GM19351 (cell line): ENCODE measurements around the gene CELA3B.
"Not testable (repeated sequence)": the region's sequence is repeated elsewhere in the genome, so short reads cannot be mapped to it uniquely, and the experiment has no call there.

Source experiments
- ATAC-seq: cut with Tn5 transposase; IDR thresholded peaks from one replicate; pipeline ENCODE4 v1.9.1; 2021; ENCODE audit warnings: mild to moderate bottlenecking, moderate library complexity; ENCODE audit not compliant: unreplicated experiment

Gene CELA3B

GRCh38 chr1:21974699-21975098 is 2.1 kb upstream of the CELA3B start:
- not testable (repeated sequence) for ATAC-seq

GRCh38 chr1:21975296-21975695 is 1.5 kb upstream of the CELA3B start:
- ATAC-seq, result not testable (repeated sequence)

- not testable (repeated sequence) for ATAC-seq
Measured at GRCh38 chr1:21978209-21978608, 1.4 kb downstream of the CELA3B start.

- not testable (repeated sequence) for ATAC-seq
Measured at GRCh38 chr1:21980515-21981220, 3.8 kb downstream of the CELA3B start.

- not testable (repeated sequence) for ATAC-seq
Measured at GRCh38 chr1:21981253-21981652, 4.4 kb downstream of the CELA3B start.

- not testable (repeated sequence) for ATAC-seq
Measured at GRCh38 chr1:21982122-21982521, 5.3 kb downstream of the CELA3B start.

- ATAC-seq, result not testable (repeated sequence)
Measured at GRCh38 chr1:21983539-21983938, 6.7 kb downstream of the CELA3B start.

- ATAC-seq, result not testable (repeated sequence)
Measured at GRCh38 chr1:21985893-21986292, 9.1 kb downstream of the CELA3B start.

- ATAC-seq, result not testable (repeated sequence)
Measured at GRCh38 chr1:21986386-21986785, 9.6 kb downstream of the CELA3B start.

- ATAC-seq, result not testable (repeated sequence)
Measured at GRCh38 chr1:21989672-21990393, 13.0 kb downstream of the CELA3B start.

GRCh38 chr1:21992186-21992585 is 15.4 kb downstream of the CELA3B start:
- ATAC-seq, result not testable (repeated sequence)

- not testable (repeated sequence) for ATAC-seq
Measured at GRCh38 chr1:21994716-21995115, 17.9 kb downstream of the CELA3B start.

GRCh38 chr1:21996663-21996970 is 19.8 kb downstream of the CELA3B start:
- ATAC-seq, result not testable (repeated sequence)

GRCh38 chr1:21997891-21998623 is 21.2 kb downstream of the CELA3B start:
- not testable (repeated sequence) for ATAC-seq

GRCh38 chr1:21998624-21999294 is 21.9 kb downstream of the CELA3B start:
- ATAC-seq, result not testable (repeated sequence)

- not testable (repeated sequence) for ATAC-seq
Measured at GRCh38 chr1:21999645-22000044, 22.8 kb downstream of the CELA3B start.

- ATAC-seq, result no peak
Measured at GRCh38 chr1:22001409-22001808, 24.6 kb downstream of the CELA3B start, which contains the start of gene CELA3A. Gene CELA3A, plus strand, starts transcription at chr1:22001657. Its CDS starts 18 bp downstream, at chr1:22001675.

- ATAC-seq, result not testable (repeated sequence)
Measured at GRCh38 chr1:22002461-22002860, 25.6 kb downstream of the CELA3B start.

GRCh38 chr1:22002875-22003274 is 26.1 kb downstream of the CELA3B start:
- not testable (repeated sequence) for ATAC-seq

GRCh38 chr1:22003959-22004358 is 27.1 kb downstream of the CELA3B start:
- not testable (repeated sequence) for ATAC-seq
